Mesodermal cell (in vitro differentiated cells): Measurements from ENCODE around the gene BLVRA.
"Not testable (repeated sequence)": the region's sequence is repeated elsewhere in the genome, so short reads cannot be mapped to it uniquely, and the experiment has no call there.

Experiments used
- H3K27ac ChIP-seq: 2 replicates; pipeline ENCODE4 v1.7.0; 2013; ENCODE audit warnings: mild to moderate bottlenecking, low read depth, low read length, moderate library complexity; ENCODE audit not compliant: severe bottlenecking
- H3K36me3 ChIP-seq: 2 replicates; pipeline ENCODE4 v1.7.1; 2013; ENCODE audit warnings: mild to moderate bottlenecking, low read length, moderate library complexity; ENCODE audit not compliant: control insufficient read depth, insufficient read depth
- H3K4me1 ChIP-seq: one replicate; pipeline ENCODE4 v1.7.1; 2013; ENCODE audit warnings: mild to moderate bottlenecking, low read length; ENCODE audit not compliant: insufficient read depth, control insufficient read depth, poor library complexity, severe bottlenecking
- H3K4me3 ChIP-seq: 2 replicates; pipeline ENCODE4 v1.7.0; 2013; ENCODE audit warnings: low read length, control low read depth, mild to moderate bottlenecking; ENCODE audit not compliant: insufficient read depth, poor library complexity, severe bottlenecking; ENCODE audit errors: extremely low read depth
- H3K9me3 ChIP-seq: 2 replicates; pipeline ENCODE4 v1.7.1; 2013; ENCODE audit warnings: mild to moderate bottlenecking, low read length, moderate library complexity; ENCODE audit not compliant: control insufficient read depth
- whole genome bisulfite sequencing, 2 experiments: methylation state at CpG; one replicate each; pipeline ENCODE4 v1.1.5; 2013; ENCODE audit warnings: missing lambda C conversion rate in 2 of 2; ENCODE audit not compliant: insufficient coverage in 2 of 2; 5-methylcytosine and 5-hydroxymethylcytosine counted together

BLVRA gene

DNA sequence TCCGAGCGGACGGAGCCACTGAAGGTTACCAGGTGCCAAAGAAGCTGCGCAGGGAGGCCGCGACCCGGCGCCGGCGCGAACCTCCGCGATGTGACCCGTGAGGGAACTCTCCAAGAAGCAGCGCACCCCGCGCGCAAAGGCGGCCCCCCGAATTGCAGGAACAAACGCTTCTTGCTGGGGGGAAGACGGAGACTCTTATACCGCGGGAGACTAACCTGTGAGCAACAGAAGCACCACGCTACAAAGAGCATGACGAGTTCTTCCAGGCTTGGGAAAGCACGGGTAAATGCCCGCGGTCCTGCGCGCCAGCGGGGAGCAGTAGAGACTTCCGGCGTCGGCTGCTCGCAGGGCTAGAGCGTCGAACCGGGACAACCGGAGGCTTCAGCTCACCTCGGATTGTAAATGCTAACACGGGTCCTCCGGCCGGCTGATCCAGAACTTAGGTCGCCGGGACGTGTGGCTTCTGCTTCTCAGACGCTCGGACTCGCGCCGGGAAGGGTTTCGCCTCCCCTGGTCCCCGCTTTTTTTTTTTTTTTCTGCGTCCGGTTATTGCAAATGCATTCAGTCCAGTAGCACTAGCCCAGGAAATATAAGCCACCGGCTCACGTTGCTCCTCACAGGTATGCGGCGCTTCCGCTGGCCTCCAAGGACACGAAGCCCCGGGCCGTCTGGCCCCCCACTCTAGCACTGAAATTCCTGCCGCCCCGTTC is 29.1 kb upstream of the BLVRA start, which contains the start of gene COA1:
COA1 (minus strand) TSS at position 310 of the 710 bp plus-strand sequence. CDS start 80,909 bp downstream, outside the sequence.
- Histone ChIP-seq H3K36me3 (peaks cover 5% of the 10 kb centered on the region), H3K4me1 (no peaks in the 10 kb centered on the region), H3K27ac (peak within 1 kb of the TSS; percentile 60), H3K9me3 (no peaks in the 10 kb centered on the region), H3K4me3 (peak within 1 kb of the TSS; percentile 89)
- WGBS, 2 experiments = 0% methylated on average over 57 to 63 of the region's 66 CpGs

GRCh38 chr7:43729924-43730248 is 28.6 kb upstream of the BLVRA start:
- H3K36me3 ChIP-seq = peaks cover 5% of the 10 kb centered on the region
- WGBS, 2 experiments = no CpG with 5 or more reads among the region's 4 CpGs
- peak overlapping the region; percentile 60 for H3K27ac ChIP-seq
- no peaks in the 10 kb centered on the region for H3K9me3 ChIP-seq
- peak overlapping the region; percentile 89 for H3K4me3 ChIP-seq
- no peaks in the 10 kb centered on the region for H3K4me1 ChIP-seq

GRCh38 chr7:43731494-43731893 is 27.0 kb upstream of the BLVRA start:
- not testable (repeated sequence) for H3K9me3 ChIP-seq, H3K27ac ChIP-seq, H3K36me3 ChIP-seq, H3K4me3 ChIP-seq, H3K4me1 ChIP-seq
- 89 to 100% methylated on average over 1 to 3 of the region's 3 CpGs for WGBS, 2 experiments

DNA sequence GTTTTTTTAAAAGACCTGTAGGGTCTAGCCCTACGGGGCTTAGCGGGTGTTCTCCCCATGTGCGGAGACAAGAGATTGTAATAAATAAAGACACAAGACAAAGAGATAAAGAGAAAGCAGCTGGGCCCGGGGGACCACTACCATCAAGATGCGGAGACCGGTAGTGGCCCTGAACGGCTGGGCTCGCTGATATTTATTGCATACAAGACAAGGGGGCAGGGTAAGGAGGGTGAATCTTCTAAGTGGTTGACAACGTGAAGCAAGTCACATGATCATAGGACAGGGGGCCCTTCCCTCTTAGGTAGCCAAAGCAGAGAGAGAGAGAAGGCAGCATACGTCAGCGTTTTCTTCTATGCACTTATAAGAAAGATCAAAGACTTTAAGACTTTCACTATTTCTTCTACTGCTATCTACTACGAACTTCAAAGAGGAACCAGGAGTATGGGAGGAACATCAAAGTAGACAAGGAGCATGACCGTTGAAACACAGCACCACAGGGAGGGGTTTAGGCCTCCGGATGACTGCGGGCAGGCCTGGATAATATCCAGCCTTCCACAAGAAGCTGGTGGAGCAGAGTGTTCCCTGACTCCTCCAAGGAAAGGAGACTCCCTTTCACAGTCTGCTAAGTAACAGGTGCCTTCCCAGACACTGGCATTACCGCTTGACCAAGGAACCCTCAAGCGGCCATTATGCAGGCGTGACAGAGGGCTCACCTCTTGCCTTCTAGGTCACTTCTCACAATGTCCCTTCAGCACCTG is 23.7 kb upstream of the BLVRA start:
- 90 to 97% methylated on average over 5 to 6 of the region's 18 CpGs for WGBS, 2 experiments
- H3K4me1 ChIP-seq, H3K9me3 ChIP-seq, H3K27ac ChIP-seq, H3K36me3 ChIP-seq, H3K4me3 ChIP-seq: not testable (repeated sequence)

DNA sequence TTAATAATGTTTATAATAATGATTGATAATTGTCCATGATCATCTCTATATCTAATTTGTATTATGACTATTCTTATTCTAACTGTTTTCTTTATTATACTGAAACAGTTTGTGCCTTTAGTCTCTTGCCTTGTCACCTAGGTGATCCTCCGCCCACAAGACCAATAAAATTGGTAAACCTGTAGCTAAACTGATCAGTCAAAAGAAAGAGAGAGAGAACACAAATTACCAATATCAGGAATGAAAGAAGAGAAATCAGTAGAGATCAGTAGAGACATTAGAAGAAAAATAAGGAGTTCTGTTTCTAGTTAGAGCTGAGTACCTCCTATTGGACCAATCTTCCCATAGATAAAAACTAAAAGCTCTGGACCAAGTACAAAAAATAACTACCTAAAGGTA is 23.1 kb upstream of the BLVRA start:
- Histone ChIP-seq H3K4me1 (no peaks in the 10 kb centered on the region), H3K9me3 (no peaks in the 10 kb centered on the region), H3K4me3 (no peak overlapping the region), H3K36me3 (no peaks in the 10 kb centered on the region), H3K27ac (no peak overlapping the region)
- WGBS, 2 experiments = no CpG with 5 or more reads among the region's 1 CpG

- no peak overlapping the region for H3K4me3 ChIP-seq
- no peaks in the 10 kb centered on the region for H3K9me3 ChIP-seq
- WGBS, 2 experiments = 83 to 100% methylated on average over 1 to 2 of the region's 2 CpGs
- H3K4me1 ChIP-seq = no peaks in the 10 kb centered on the region
- no peak overlapping the region for H3K27ac ChIP-seq
- H3K36me3 ChIP-seq = no peaks in the 10 kb centered on the region
Observed at GRCh38 chr7:43735802-43736603, 22.5 kb upstream of the BLVRA start.

DNA sequence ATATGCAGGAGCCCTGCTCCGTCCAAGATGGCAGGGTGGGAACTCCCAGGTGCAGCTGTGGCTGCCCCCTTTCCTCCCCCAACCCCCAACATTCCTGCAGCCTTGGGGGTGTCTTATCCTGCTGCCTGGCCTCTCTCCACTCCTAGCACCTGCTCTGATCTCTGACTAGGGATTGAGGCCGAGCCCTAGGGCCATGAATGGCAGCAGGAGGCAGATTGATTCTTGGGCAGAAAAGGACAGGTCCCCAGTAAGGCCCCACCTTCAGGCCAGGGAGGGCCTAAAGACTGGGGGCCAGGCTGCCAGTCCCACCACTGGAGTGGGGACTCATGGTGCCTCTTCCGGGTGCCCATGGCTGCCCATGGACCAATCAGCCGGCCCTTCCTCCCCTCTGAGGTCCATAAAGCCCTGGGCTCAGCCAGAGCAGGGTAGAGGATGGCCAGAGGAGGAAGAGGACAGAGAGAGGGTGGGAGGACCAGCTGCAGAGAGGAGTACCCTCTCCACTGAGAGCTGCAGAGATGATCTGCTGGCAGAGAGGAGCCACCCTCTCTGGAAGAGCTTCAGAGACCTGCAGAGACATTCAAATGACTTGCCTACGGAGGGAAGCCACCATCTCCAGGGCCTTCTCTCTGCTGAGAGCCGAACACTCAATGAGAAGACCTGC is 20.9 kb upstream of the BLVRA start:
- no peak overlapping the region for H3K4me3 ChIP-seq
- H3K4me1 ChIP-seq = no peaks in the 10 kb centered on the region
- H3K9me3 ChIP-seq = no peaks in the 10 kb centered on the region
- H3K27ac ChIP-seq = no peak overlapping the region
- 88 to 98% methylated on average over 4 to 6 of the region's 6 CpGs for WGBS, 2 experiments
- H3K36me3 ChIP-seq = no peaks in the 10 kb centered on the region

GRCh38 chr7:43742692-43743091 is 15.8 kb upstream of the BLVRA start:
- H3K9me3 ChIP-seq = no peaks in the 10 kb centered on the region
- no peak overlapping the region for H3K27ac ChIP-seq
- H3K4me3 ChIP-seq = no peak overlapping the region
- H3K4me1 ChIP-seq = no peaks in the 10 kb centered on the region
- no peaks in the 10 kb centered on the region for H3K36me3 ChIP-seq

DNA sequence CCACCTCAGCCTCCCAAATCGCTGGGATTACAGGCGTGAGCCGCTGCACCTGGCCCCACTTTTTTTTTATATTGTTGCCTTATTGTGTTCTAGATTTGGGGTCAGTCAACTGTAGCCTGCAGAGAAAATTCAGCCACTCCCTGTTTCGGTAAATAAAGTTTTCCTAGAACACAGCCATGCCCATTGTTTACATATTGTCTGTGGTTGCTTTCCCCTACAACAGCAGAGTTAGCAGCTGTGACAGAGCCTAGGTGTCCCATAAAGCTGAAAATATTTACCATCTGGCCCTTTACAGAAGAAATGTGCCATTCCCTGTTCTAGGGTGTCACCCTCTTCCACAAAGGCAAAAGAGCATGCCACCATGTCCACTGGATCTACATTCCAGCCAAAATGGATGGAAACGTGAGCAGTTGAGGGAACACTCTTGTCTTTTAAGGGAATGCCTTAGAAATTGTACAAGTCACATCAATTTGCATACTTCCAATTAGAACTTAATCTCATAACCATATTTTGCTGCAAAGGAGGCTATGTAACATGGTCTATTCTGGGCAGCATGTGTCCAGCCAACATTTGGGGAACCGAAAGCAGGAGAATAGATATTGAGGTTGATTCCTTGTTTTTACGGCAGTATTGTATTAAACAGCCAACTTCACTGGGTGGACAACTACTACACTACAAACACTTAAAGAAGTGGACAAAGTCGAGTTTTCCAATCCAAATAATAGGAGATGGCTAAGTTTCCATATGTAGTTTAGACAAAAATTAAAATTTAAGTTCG is 11.0 kb upstream of the BLVRA start:
- Histone ChIP-seq H3K4me3 (no peak overlapping the region), H3K27ac (no peak overlapping the region), H3K4me1 (no peaks in the 10 kb centered on the region), H3K36me3 (no peaks in the 10 kb centered on the region), H3K9me3 (no peaks in the 10 kb centered on the region)
- 80% methylated on average over 2 of the region's 9 CpGs; no CpG with 5 or more reads in 1 of the 2 experiments for WGBS, 2 experiments

GRCh38 chr7:43749383-43749940 is 9.0 kb upstream of the BLVRA start:
- H3K27ac ChIP-seq = no peak overlapping the region
- no peaks in the 10 kb centered on the region for H3K9me3 ChIP-seq
- no peaks in the 10 kb centered on the region for H3K4me1 ChIP-seq
- no peak overlapping the region for H3K4me3 ChIP-seq
- no peaks in the 10 kb centered on the region for H3K36me3 ChIP-seq
- 78 to 90% methylated on average over 3 of the region's 5 CpGs for WGBS, 2 experiments
